HG03354 (cell line): ENCODE results near the gene JPH3.
A peak's percentile ranks its signal among the peaks of the same experiment; 100 is the strongest.

Experiments used
- ATAC-seq: cut with Tn5 transposase; IDR thresholded peaks from one replicate; pipeline ENCODE4 v1.9.1; 2021; ENCODE audit warnings: mild to moderate bottlenecking; ENCODE audit not compliant: unreplicated experiment, poor library complexity, severe bottlenecking

Gene JPH3

DNA sequence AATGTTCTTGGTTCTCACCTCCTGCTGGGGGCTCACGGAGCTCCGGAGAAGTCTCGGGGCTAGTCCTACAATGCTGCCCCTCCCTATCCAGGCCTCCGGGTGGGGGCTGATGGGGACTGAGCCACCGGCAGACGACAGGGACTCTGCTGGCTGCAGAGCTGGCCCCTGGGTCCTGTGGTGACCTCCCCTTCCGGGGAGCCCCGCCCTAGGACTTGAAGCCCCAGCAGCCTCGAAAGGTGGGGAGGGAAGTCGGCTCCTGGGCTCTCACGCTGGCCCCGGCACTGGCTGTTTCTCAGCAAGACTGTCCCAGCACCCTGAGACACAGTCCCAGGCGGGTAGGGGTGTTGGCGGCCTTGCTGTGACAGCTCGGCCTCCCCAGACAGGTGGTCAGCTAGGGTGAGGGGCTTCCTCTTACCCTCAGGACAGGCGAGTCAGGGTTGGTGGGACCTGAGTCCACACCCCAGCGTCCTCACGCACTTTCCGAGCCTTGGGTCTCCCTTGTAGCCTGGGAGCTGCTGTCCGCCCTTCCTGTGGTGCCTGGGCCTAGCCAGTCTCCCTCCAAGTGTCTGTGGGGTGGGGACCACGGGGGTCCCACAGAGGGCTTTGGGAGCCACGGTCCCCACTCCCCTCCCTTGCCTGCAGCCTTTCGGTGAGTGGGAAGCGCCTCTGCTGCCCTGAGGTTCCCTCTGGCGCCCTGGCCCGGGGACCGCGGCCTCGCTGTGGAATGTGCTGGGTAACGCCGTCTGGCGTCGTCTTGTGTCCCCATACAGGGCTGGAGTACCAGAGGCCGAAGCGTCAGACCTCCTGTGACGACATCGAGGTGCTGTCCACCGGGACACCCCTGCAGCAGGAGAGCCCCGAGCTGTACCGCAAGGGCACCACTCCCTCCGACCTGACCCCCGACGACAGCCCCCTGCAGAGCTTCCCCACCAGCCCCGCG is 86.8 kb downstream of the JPH3 start:
- no peak for ATAC-seq

DNA sequence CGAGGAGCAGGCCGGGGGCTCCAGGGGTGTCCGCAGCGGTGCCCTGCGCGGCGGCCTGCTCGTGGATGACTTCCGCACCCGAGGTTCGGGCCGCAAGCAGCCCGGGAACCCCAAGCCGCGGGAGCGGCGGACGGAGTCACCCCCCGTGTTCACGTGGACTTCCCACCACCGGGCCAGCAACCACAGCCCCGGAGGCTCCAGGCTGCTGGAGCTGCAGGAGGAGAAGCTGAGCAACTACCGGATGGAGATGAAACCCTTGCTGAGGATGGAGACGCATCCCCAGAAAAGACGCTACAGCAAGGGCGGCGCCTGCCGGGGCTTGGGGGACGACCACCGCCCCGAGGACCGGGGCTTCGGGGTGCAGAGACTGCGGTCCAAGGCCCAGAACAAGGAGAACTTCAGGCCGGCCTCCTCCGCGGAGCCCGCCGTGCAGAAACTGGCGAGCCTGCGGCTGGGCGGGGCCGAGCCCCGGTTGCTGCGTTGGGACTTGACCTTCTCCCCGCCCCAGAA is 87.7 kb downstream of the JPH3 start:
- ATAC-seq: no peak

DNA sequence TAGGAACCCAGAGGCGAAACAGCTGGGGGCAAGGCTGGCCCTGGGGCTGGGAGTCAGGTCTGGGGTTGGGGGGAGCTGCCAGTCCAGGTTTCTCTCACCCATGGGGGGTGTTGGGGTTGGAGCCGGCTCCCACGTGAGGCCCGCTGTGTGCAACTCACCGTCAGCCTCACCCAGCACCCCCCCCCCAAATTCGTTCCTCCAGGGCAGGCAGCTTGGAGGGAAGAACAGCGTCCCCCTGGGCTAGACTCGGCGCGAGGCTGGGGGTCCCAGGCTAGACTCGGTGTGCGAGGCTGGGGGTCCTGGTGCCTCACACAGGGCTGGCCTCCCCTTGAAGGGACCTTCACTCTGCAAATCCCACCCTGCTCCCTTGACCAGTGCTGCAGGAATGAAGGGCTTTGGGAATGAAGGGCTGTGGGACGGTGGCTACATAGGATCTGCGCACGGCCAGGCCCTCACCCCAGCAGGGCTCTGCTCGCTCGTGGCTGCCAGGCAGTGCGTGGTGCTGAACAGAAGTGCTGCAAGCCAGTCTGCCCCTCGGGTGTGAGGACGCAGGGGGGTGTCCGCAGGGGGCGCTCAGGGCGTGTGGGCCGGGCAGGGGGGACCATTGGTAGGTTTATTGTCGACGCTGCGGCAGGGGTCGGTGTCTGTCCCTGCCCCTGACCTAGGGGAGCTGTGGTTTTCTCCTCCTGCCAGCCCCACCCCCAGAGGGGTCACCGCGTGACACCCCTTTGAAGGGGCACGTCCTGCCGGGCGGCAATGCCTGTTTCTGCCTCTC is 88.8 kb downstream of the JPH3 start:
- no peak for ATAC-seq

DNA sequence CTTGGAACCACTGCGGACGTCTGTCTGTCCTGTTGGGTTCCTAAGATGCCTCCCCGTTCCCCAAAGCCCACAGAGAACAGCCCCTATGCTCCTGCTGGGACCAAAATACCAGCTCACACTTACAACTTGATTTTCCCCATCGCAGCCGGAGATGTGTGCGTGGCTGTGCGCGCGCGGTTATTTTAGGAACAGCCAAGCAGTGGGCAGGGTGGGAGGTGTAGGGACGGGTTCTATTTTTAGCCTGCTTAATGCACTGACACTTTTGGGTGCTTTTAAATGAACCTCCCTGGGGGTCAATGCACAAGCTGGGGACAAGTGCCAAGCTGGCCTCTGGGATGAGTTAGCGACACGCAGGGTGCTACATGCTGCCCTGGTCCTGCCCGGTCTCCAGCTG is 89.4 kb downstream of the JPH3 start:
- ATAC-seq: no peak

DNA sequence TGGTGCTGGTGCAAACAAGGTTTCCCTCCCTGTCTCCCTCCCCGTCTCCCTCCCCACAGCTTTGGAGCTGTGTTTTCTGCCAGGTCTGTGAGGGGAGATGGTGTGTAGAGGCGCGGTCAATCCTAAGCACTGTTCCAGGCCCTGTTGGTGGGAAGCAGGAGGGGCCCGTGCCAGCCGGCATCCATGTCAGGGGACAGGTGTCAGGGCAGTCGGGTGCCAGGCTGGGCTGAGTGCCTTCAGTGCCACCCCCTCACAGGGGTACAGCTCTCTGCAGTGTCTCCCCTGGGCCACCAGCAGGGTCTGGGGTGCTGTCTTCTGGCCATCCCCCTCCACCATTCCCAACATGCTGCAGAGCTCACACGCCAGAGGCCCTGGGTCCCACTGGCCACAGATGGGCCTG is 89.9 kb downstream of the JPH3 start:
- ATAC-seq: no peak

DNA sequence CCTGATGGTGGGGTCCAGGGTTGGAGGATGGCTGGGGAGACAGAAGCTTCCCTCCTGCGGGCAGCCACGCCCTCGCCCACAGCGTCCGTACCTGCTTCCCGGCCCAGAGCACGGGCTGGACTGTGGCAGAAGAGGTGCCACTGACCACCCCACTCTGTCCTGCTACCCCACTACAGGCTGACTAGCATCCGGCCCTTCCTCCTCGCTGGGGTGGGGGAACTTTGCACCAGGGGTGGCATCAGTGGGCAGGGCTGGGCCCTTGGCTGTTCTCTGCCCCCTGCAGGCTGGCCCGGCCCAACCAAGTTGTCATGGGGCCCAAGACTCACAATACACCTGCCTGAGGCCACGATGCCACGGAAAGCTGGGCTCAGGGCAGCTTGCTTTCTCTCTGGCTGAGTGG is 90.4 kb downstream of the JPH3 start:
- ATAC-seq: no peak

DNA sequence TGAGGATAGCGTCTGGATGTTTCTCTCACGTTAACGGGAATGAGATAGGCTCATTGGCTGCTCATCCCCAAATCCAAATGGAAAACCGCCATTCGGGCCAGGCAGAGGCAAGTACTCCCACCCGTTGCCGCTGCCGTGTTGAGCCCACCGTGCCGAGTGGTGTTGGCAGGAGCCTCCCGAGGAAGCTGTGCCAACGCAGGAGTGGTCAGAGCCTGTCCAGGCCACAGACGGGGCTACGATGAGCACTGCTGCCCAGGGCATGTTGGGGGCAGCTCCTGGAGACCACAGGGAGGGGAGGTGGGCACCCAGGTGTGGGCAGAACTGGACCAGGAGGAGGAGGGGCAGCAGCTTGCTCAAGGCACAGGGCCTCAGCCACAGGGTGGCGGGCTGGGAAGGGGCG is 91.5 kb downstream of the JPH3 start:
- ATAC-seq: no peak

DNA sequence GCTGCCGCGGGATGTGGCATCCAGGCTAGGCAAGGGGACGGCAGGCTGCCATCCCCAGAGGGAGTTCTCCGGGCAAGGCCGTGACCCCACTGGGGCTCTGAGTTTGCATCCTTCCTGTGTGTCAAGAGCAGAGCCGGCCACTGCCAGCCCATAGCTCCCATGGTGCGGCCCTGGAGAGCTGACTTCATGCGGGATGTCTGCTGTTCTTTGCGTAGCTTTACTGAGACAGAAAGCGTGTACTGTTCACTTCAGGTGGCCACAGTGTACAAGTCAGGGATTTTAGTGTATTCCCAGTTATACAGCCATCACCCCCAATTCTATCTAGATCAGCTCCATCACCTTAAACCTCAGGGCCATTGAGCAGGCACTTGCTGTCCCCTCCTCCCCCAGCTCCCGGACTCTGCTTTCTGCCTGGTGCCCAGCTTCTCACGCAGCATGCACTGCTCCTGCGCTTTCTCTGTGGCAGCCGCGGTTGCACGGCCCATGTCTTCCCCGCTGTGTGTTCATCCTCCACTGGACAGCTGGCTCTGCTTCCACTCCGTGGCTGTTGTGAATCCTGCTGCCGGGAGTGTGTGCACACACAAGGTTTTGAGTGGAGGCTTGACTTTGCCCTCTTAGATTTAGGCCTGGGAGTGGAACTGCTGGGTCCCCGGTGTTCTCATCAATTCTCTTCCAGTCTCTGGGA is 92.3 kb downstream of the JPH3 start:
- ATAC-seq: no peak

DNA sequence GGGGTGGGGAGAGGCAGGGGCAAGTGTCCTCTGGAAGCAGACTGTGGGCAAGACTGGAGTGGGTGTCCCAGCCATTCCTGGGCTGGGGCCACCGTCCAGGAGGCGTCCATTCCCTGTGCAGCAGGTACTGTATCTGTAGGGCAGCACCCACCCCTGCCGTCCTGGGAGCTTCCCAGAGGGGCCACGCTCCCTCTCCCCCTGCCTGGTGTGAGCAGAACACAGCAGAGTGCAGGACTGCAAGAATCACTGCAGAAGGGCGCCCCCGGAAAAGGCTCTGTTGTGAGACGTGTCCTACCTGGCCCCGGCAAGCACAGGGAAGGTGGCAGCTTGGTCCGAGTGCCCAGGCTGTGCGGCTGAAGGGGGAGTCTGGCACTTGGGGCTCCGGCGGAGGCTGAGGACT is 93.2 kb downstream of the JPH3 start:
- ATAC-seq: no peak

DNA sequence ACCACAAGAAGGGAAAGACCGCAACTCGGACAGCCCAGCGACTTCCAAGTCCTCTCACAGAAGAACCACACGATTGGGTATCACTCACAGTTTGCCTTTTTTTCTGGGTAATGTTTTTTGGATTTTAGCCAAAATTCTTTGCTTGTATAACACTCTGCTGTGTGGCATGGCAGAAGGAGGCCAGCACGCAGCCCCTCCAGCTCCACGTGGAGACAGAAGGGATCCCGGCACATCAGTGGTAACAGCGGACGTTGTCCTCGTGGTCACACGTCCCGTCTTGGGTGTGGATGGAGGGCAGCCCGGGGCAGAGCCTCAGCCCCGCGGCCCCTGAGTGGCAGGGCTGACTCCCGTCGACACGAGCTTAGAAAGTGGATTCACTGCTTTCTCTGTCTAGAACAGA is 94.4 kb downstream of the JPH3 start:
- no peak for ATAC-seq

DNA sequence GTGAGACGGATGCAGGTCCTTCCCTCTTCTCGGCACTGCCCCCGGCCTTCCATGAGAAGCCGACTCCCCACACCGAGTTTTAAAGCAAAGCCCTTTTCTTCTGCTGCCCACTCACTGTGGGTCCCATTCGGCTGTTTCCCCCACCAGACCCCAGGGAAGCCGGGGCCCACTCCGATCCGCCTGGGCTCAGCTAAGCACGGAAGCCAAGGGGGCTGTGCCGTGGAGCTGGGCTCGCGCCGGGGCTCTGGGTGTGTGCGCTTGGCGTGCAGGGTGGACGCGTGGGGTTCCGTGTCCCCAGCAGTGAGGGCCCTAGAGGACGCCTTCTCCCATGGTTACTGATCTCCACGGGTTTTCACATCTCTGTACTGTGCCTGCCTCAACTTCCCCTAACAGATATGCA is 94.9 kb downstream of the JPH3 start:
- ATAC-seq: no peak

DNA sequence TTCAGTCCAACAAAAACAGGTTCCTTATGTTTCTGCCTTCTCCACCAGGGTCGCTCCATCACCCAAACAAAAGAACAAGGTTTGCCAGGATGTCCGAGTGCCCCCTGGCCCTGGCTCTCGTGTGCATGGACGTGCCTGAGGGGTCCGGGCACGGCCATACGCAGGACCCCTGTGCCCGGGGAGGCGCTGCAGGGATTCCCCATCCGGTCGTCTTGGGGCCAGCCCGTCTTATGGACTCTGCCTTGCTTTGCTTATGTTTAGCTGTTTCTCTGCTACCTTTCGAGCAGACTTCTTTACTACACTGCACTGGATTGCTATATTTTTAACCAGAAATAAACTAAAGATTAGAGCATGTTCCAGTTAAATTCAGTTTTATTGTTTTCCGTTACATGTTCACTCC is 95.5 kb downstream of the JPH3 start:
- ATAC-seq: no peak

DNA sequence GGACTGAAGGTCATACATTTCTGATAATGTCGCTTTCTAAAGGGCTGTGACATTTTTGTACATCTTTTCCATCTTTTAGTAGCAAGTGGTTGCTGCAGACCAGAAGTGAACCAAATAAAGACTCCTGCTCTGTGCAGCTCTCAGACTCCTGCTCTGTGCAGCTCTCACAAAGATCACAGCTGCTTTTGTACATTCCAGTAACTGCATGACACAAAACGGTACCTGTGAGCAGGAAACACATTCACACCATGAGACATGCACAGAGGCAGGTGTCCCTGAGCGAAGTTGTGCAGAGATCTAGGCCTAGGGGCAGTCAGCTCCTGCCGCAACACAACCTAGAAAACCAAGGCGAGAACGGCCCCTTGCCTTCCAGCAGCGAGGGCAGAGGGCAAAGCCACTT is 95.9 kb downstream of the JPH3 start:
- peak; percentile 39 for ATAC-seq

DNA sequence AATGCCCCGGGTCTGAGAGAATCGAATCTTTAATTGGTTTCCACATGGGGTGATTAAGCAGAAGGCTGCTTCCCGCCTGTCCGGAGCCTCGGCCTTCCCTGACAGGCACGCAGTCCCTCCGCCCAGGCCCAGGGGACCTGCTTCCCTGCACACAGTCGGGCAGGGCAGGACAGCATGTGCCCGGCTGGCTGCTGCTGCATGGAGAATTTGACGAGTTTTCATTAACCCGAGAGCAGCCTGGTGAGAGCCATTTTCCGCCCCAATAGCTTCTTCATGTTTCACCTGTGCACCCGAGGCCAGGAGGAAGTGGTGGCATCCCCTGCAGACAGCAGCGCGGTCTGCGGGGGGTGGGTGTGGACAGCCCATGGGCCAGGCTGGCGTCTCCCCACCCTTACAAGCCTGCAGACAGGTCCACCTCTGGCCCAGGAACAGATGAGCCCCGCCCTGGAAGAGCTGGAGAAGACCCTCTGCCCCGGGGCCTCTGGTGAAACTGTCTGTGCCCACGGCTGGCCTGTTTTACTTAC is 96.4 kb downstream of the JPH3 start:
- no peak for ATAC-seq

DNA sequence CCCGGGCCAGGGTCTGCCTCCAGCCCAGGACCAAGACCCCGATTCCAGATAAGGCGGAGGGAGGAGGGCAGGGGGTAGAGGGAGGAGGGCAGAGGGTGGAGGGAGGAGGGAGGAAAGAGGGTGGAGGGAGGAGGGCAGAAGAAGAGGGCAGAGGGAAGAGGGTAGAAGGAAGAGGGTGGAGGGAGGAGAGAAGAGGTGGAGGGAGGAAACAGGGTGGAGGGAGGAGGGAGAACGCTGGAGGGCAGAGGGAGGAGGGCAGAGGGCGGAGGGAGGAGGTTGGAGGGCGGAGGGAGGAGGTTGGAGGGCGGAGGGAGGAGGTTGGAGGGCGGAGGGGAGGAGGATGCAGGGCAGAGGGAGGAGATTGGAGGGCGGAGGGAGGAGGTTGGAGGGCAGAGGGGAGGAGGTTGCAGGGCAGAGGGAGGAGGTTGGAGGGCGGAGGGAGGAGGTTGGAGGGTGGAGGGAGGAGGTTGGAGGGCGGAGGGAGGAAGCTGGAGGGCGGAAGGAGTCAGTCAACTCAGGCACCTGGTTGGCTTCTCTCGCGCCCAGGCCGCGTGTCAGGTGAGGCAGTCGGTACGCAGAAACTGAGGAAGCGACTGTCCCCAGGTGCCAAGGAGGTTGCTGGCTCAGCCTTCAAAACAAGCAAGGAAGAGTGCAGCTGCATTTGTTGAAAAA is 98.2 kb downstream of the JPH3 start:
- no peak for ATAC-seq

DNA sequence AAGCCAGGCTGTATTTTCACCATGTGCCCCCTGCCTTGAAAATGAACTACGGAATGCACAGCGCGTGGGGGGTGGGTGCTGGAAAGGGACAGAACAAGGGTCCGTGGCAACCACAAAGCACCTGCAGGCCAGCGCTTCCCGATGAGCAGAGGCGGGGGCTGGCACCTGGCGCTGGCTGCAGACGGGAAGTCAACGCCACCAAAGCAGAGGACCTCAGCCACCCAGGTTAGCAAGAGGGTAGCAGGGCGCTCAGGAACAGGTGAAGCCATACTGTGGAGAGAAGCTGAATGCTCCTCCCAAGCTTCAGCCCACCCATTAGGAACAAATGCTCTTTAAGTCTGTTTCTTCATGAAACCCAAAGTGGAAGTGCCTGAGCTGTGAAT is 98.8 kb downstream of the JPH3 start:
- ATAC-seq: no peak

DNA sequence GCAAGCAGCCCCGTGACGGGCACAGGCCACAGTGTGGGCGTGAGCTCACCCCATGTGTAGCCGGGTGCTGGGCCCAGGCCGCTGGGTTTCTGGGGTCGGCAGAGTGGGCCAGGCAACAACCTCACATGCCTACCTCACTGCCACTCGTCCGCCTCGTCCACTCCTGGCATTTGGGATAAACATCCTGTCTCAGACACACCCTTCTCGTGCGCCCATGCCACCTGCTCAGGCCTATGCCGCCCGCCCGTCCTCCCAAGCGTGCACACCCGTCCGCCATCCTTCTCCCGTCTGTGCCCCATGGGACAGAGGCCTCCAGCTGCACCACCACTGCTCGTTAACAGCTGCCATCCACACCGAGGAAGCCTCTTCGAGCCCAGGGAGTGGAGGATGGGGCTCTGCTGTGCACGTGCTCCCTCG is 99.2 kb downstream of the JPH3 start:
- ATAC-seq: no peak

DNA sequence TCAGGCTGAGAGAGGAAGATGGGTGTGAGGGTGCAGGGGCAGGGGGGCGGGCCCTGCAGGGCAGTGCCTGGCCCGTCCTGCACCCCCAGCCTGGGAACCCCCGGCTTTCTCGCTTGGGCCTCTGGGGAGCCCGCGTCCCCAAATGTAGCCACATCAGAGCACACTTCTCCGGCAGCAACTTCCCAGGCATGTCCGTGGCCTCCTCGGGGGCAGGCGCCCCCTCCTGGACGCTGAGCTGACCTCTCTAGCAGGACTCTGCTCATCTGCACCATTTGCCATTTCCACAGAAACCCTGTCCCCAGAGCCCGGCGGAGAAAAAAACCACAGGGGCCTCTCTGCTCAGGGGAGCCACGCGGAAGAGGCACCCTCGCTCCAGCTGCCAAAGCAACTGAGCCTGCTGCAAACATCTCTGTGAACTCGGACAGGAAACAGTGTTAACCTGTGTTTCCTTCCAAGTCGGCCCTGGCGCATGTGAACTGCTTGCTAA is 100.1 kb downstream of the JPH3 start:
- peak; percentile 56 for ATAC-seq

DNA sequence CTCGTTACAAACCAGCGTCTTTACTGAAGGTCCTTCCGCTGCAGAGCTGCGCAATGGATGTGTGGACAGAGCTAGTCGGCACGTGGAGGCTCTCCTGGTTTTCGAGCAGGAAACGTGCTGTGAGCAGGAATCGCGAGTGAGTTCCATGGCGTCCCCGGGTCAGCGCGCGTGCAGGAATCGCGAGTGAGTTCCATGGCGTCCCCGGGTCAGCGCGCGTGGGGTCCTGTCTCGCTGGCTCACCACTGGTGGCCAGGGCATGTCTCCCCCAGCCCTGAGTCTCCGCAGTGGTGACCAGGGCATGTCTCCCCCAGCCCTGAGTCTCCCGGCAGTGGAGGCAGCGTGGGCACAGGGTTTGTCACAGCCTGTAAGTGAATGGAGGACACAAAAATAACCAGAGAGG is 100.8 kb downstream of the JPH3 start:
- ATAC-seq: no peak
